ENCODE data around the gene NFIA. TPM values are rescaled to one million over a fixed set of nuclear protein-coding genes. Genes with fewer than 3 reads are reported as not detected.
"Not testable (repeated sequence)": the region's sequence is repeated elsewhere in the genome, so short reads cannot be mapped to it uniquely, and the experiment has no call there.

Gene NFIA
- total and polyA plus RNA-seq, 5 experiments from 2014 or later: 6.3 to 7.8 (median 7.4) TPM

GRCh38 chr1:61459345-61459744 is 377.0 kb downstream of the NFIA start:
- Mint-ChIP-seq H3K36me3 (peaks cover 0 to 18% (median 0%) of the 10 kb centered on the region in 3 donors), H3K4me1 (peaks cover 0 to 6% (median 0%) of the 10 kb centered on the region in 4 donors), H3K27me3 (no peaks in the 10 kb centered on the region), H3K27ac (peak overlapping the region in 1 of 10 donors; percentile 45), H3K9me3 (no peaks in the 10 kb centered on the region), H3K4me3 (no peak overlapping the region)
- POLR2A ChIA-PET: no interaction called here
- DNase-seq (no peak), ATAC-seq (no peak)

GRCh38 chr1:61460191-61460590 is 377.8 kb downstream of the NFIA start:
- H3K36me3 Mint-ChIP-seq: peaks cover 0 to 17% (median 0%) of the 10 kb centered on the region in 3 donors
- POLR2A ChIA-PET: no interaction called here
- H3K27ac Mint-ChIP-seq: peak overlapping the region in 1 of 10 donors; percentile 45
- H3K27me3 Mint-ChIP-seq: no peaks in the 10 kb centered on the region
- H3K9me3 Mint-ChIP-seq: no peaks in the 10 kb centered on the region
- no peak for ATAC-seq
- H3K4me3 Mint-ChIP-seq: no peak overlapping the region
- peaks cover 0 to 6% (median 0%) of the 10 kb centered on the region in 4 donors for H3K4me1 Mint-ChIP-seq
- DNase-seq: no peak

GRCh38 chr1:61461406-61462384 is 379.3 kb downstream of the NFIA start:
- H3K27ac Mint-ChIP-seq: no peak overlapping the region
- no peaks in the 10 kb centered on the region for H3K27me3 Mint-ChIP-seq
- H3K4me1 Mint-ChIP-seq: peaks cover 0 to 6% (median 0%) of the 10 kb centered on the region in 4 donors
- DNase-seq (no peak), ATAC-seq (no peak)
- H3K4me3 Mint-ChIP-seq: no peak overlapping the region
- H3K36me3 Mint-ChIP-seq: peaks cover 0 to 7% (median 0%) of the 10 kb centered on the region in 3 donors
- no peaks in the 10 kb centered on the region for H3K9me3 Mint-ChIP-seq
- POLR2A ChIA-PET: no interaction called here

- no peaks in the 10 kb centered on the region for H3K27me3 Mint-ChIP-seq
- no peak overlapping the region for H3K4me3 Mint-ChIP-seq
- no peak overlapping the region for H3K27ac Mint-ChIP-seq
- H3K4me1 Mint-ChIP-seq: peaks cover 0 to 6% (median 0%) of the 10 kb centered on the region in 4 donors
- peaks cover 0 to 4% (median 0%) of the 10 kb centered on the region in 3 donors for H3K36me3 Mint-ChIP-seq
- ATAC-seq (no peak), DNase-seq (no peak)
- POLR2A ChIA-PET: no interaction called here
- H3K9me3 Mint-ChIP-seq: no peaks in the 10 kb centered on the region
These were observed 380.3 kb downstream of the NFIA start for GRCh38 chr1:61462628-61463027.

DNA sequence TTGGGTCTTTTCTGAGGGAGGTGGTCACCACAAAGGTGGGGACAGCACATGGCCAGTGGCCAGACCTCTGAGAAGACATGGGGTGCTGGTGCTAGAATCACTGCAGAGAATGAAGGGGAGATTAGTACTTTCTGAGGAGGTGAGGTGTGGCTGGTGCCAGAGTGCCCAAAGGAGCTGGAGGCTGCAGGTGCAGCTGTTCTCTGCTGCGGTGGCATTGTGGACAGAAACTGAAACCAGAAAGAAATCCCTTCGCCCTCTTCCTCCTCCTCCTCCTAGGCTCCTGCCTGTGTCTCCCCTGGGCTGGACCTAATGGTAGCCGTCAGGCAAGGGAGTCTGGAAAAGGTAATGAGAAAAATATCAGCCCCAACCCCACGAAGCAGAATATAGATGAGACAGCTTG is 380.9 kb downstream of the NFIA start:
- peaks cover 0 to 4% (median 0%) of the 10 kb centered on the region in 3 donors for H3K36me3 Mint-ChIP-seq
- DNase-seq (no peak), ATAC-seq (no peak)
- no peak overlapping the region for H3K4me3 Mint-ChIP-seq
- H3K27ac Mint-ChIP-seq: peak overlapping the region in 1 of 10 donors; percentile 45
- no peaks in the 10 kb centered on the region for H3K9me3 Mint-ChIP-seq
- POLR2A ChIA-PET: no interaction called here
- no peaks in the 10 kb centered on the region for H3K27me3 Mint-ChIP-seq
- peaks cover 0 to 6% (median 0%) of the 10 kb centered on the region in 4 donors for H3K4me1 Mint-ChIP-seq

DNA sequence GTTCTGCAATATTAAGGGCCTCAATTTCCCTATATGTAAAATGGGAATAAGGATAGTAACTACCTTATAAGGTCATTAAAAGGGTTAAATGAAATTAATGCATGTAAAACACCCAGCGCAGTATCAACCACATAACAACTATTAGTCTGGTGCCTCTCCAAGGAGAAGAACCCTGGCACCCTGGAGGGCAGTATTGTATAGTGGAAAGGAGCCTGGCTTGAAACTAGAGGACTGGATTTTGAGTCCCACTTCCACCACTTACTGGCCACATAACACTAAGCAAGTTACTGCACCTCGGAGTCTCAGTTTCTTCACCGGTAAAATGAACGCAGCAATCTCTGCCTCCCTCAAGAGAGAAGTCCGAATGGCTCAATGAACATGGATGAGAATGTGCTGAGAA is 385.5 kb downstream of the NFIA start:
- H3K36me3 Mint-ChIP-seq, H3K9me3 Mint-ChIP-seq, H3K27ac Mint-ChIP-seq, DNase-seq, H3K27me3 Mint-ChIP-seq, H3K4me3 Mint-ChIP-seq, H3K4me1 Mint-ChIP-seq, ATAC-seq, POLR2A ChIA-PET: not testable (repeated sequence)

GRCh38 chr1:61469365-61469764 is 387.0 kb downstream of the NFIA start:
- Mint-ChIP-seq H3K27ac (no peak overlapping the region), H3K36me3 (no peaks in the 10 kb centered on the region), H3K4me1 (no peaks in the 10 kb centered on the region), H3K4me3 (no peak overlapping the region), H3K27me3 (peaks cover 0 to 5% (median 1%) of the 10 kb centered on the region in 5 donors), H3K9me3 (no peaks in the 10 kb centered on the region)
- ATAC-seq: no peak
- no peak for DNase-seq
- POLR2A ChIA-PET: no interaction called here

DNA sequence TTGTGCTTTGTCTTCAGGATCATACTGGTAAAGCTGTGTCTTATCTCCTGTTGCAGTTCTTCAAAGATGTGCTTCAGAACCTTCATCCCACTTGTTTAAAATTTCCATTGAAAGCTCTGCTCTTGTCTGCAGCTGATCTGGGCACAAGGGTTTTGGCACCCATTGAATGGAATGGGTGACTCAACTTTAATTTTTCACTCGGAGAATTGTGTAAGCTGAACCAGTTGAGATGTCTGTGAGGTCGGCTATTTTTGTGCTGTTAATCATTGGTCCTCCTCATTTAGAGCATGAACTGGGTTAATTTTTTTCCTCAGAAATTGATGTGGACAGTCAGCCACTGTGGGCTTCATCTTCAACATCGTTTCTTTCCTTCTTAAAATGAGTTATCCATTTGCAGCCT is 390.5 kb downstream of the NFIA start:
- Mint-ChIP-seq H3K36me3 (no peaks in the 10 kb centered on the region), H3K4me3 (no peak overlapping the region), H3K9me3 (no peaks in the 10 kb centered on the region), H3K27me3 (peaks cover 1 to 25% (median 9%) of the 10 kb centered on the region in 5 donors), H3K27ac (no peak overlapping the region), H3K4me1 (no peaks in the 10 kb centered on the region)
- POLR2A ChIA-PET: no interaction called here
- no peak for ATAC-seq
- DNase-seq: no peak

DNA sequence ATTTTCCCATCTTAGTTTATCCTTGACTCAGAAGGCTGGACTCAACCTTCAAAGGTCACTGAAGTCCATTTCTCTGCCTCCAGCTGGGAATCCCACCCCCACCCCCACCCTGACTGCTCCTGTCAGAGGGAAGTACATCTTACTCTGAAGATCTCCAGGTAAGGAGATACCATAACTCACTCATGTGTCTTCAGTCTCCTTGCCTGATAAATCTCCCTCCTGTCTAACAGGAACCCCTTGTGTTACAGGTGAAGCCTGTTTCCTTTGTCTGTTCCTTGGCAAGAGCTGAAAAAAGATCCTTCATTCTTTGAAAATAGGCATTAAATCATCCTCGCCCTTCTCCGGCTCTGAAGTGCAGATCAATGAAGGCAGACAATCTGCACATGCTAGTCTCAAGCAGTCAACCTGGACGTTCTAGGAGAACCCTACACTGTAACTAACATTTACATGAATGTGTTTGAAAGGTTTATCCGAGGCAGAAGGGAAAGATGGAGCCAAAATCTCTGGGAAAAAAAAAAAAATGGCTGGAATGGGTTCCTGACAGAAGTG is 392.0 kb downstream of the NFIA start:
- POLR2A ChIA-PET: no interaction called here
- no peaks in the 10 kb centered on the region for H3K9me3 Mint-ChIP-seq
- H3K36me3 Mint-ChIP-seq: no peaks in the 10 kb centered on the region
- no peak for ATAC-seq
- no peak for DNase-seq
- peaks cover 2 to 25% (median 9%) of the 10 kb centered on the region in 5 donors for H3K27me3 Mint-ChIP-seq
- no peak overlapping the region for H3K27ac Mint-ChIP-seq
- no peaks in the 10 kb centered on the region for H3K4me1 Mint-ChIP-seq
- no peak overlapping the region for H3K4me3 Mint-ChIP-seq

DNA sequence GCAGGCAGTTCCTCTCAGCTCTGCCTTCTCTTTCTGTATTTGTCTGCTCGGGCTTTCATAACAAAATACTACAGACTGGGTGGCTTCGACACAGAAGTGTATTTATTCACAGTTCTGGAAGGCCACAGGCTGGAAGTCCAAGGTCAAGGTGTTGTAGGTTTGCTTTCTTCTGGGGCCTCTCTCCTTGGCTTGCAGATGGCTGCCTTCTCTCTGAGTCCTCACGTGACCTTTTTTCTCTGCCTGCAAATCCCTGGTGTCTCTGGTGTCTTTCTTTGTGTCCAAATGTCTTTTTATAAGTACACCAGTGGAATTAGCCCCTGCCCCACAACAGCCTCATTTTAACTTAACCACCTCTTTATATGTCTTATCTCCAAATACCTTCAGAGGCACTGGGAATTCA is 392.6 kb downstream of the NFIA start:
- ATAC-seq (no peak), DNase-seq (no peak)
- H3K9me3 Mint-ChIP-seq: no peaks in the 10 kb centered on the region
- no peaks in the 10 kb centered on the region for H3K36me3 Mint-ChIP-seq
- no peak overlapping the region for H3K4me3 Mint-ChIP-seq
- H3K27me3 Mint-ChIP-seq: peaks cover 2 to 25% (median 9%) of the 10 kb centered on the region in 5 donors
- no peaks in the 10 kb centered on the region for H3K4me1 Mint-ChIP-seq
- H3K27ac Mint-ChIP-seq: no peak overlapping the region
- POLR2A ChIA-PET: no interaction called here

- no peak for ATAC-seq
These were observed 394.9 kb downstream of the NFIA start for GRCh38 chr1:61477301-61477700.

GRCh38 chr1:61480273-61480935 is 398.0 kb downstream of the NFIA start:
- no peak overlapping the region for H3K4me3 Mint-ChIP-seq
- H3K27ac Mint-ChIP-seq: no peak overlapping the region
- no peaks in the 10 kb centered on the region for H3K4me1 Mint-ChIP-seq
- peaks cover 1 to 29% (median 9%) of the 10 kb centered on the region in 5 donors for H3K27me3 Mint-ChIP-seq
- no peaks in the 10 kb centered on the region for H3K36me3 Mint-ChIP-seq
- H3K9me3 Mint-ChIP-seq: no peaks in the 10 kb centered on the region
- no peak for ATAC-seq
- POLR2A ChIA-PET: no interaction called here
- DNase-seq: no peak

More at GRCh38 chr1:61477301-61477700, 394.9 kb downstream of the NFIA start:
- H3K4me3 Mint-ChIP-seq: no peak overlapping the region
- no peaks in the 10 kb centered on the region for H3K9me3 Mint-ChIP-seq
- no peaks in the 10 kb centered on the region for H3K36me3 Mint-ChIP-seq
- H3K4me1 Mint-ChIP-seq: no peaks in the 10 kb centered on the region
- DNase-seq: no peak
- POLR2A ChIA-PET: no interaction called here
- no peak overlapping the region for H3K27ac Mint-ChIP-seq
- peaks cover 2 to 36% (median 13%) of the 10 kb centered on the region in 5 donors for H3K27me3 Mint-ChIP-seq

DNA sequence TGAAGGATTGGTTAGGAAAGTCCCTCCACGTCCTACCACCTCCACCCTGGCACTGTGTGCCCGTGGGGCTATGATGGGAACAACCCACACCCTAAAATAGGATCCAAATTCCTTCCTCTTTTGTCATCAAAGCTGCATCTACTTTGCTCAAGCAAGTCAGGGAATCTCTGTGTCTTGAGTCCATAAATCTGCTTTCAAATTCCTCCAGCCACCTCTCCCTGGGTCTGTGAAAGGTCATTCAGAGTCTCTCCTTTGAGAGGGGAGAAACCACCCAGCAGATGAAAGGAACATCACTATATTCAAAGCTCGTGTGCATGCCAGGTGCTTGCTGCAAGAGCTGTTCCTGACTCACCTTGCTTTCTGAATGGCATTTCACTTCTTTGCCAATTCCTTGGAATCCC is 399.0 kb downstream of the NFIA start:
- Mint-ChIP-seq H3K4me1 (no peaks in the 10 kb centered on the region), H3K27ac (no peak overlapping the region), H3K9me3 (no peaks in the 10 kb centered on the region), H3K27me3 (peaks cover 1 to 20% (median 7%) of the 10 kb centered on the region in 5 donors), H3K4me3 (peak overlapping the region in 1 of 10 donors; percentile 3), H3K36me3 (no peaks in the 10 kb centered on the region)
- DNase-seq: no peak
- POLR2A ChIA-PET: no interaction called here
- no peak for ATAC-seq

Data from naive thymus-derived CD8-positive, alpha-beta T cell (primary cell).